ENCODE results near the gene CTLA4. TPM values are rescaled to one million over a fixed set of nuclear protein-coding genes. Genes with fewer than 3 reads are reported as not detected.

Gene CTLA4
- total RNA-seq, 1 donor from 2014 or later: not detected

GRCh38 chr2:203823173-203823572 is 44.4 kb upstream of the CTLA4 start:
- no peak overlapping the region for H3K27ac Mint-ChIP-seq (ENCODE audit: unreplicated experiment)
- no peaks in the 10 kb centered on the region for H3K4me1 Mint-ChIP-seq (ENCODE audit: low read depth)
- H3K9me3 Mint-ChIP-seq (ENCODE audit: low read depth): peaks cover 3% of the 10 kb centered on the region
- no peak for DNase-seq (ENCODE audit: low spot score)
- TF ChIP-seq CTCF (IDR thresholded peaks at IDR 0.05): no peak
- no peak overlapping the region for H3K4me3 Mint-ChIP-seq (ENCODE audit: unreplicated experiment)
- H3K27me3 Mint-ChIP-seq (ENCODE audit: low read depth): no peaks in the 10 kb centered on the region
- no peaks in the 10 kb centered on the region for H3K36me3 Mint-ChIP-seq (ENCODE audit: low read depth)

GRCh38 chr2:203824057-203824456 is 43.5 kb upstream of the CTLA4 start:
- no peaks in the 10 kb centered on the region for H3K36me3 Mint-ChIP-seq (ENCODE audit: low read depth)
- no peaks in the 10 kb centered on the region for H3K4me1 Mint-ChIP-seq (ENCODE audit: low read depth)
- no peak overlapping the region for H3K4me3 Mint-ChIP-seq (ENCODE audit: unreplicated experiment)
- no peak for TF ChIP-seq CTCF (IDR thresholded peaks at IDR 0.05)
- peaks cover 3% of the 10 kb centered on the region for H3K9me3 Mint-ChIP-seq (ENCODE audit: low read depth)
- DNase-seq (ENCODE audit: low spot score): no peak
- no peaks in the 10 kb centered on the region for H3K27me3 Mint-ChIP-seq (ENCODE audit: low read depth)
- H3K27ac Mint-ChIP-seq (ENCODE audit: unreplicated experiment): no peak overlapping the region

GRCh38 chr2:203824603-203825002 is 43.0 kb upstream of the CTLA4 start:
- Mint-ChIP-seq H3K27ac (ENCODE audit: unreplicated experiment) (no peak overlapping the region), H3K9me3 (ENCODE audit: low read depth) (peaks cover 3% of the 10 kb centered on the region)

GRCh38 chr2:203826704-203827103 is 40.9 kb upstream of the CTLA4 start:
- H3K4me3 Mint-ChIP-seq (ENCODE audit: unreplicated experiment): no peak overlapping the region
- no peak for TF ChIP-seq CTCF (IDR thresholded peaks at IDR 0.05)
- no peak overlapping the region for H3K27ac Mint-ChIP-seq (ENCODE audit: unreplicated experiment)
- peaks cover 3% of the 10 kb centered on the region for H3K9me3 Mint-ChIP-seq (ENCODE audit: low read depth)
- no peak for DNase-seq (ENCODE audit: low spot score)
- H3K36me3 Mint-ChIP-seq (ENCODE audit: low read depth): no peaks in the 10 kb centered on the region
- no peaks in the 10 kb centered on the region for H3K4me1 Mint-ChIP-seq (ENCODE audit: low read depth)
- no peaks in the 10 kb centered on the region for H3K27me3 Mint-ChIP-seq (ENCODE audit: low read depth)

More at GRCh38 chr2:203824603-203825002, 43.0 kb upstream of the CTLA4 start:
- no peak for TF ChIP-seq CTCF (IDR thresholded peaks at IDR 0.05)
- Mint-ChIP-seq H3K27me3 (ENCODE audit: low read depth) (no peaks in the 10 kb centered on the region), H3K36me3 (ENCODE audit: low read depth) (no peaks in the 10 kb centered on the region), H3K4me1 (ENCODE audit: low read depth) (no peaks in the 10 kb centered on the region), H3K4me3 (ENCODE audit: unreplicated experiment) (no peak overlapping the region)
- no peak for DNase-seq (ENCODE audit: low spot score)

- no peak for TF ChIP-seq CTCF (IDR thresholded peaks at IDR 0.05)
- peaks cover 3% of the 10 kb centered on the region for H3K27me3 Mint-ChIP-seq (ENCODE audit: low read depth)
- DNase-seq (ENCODE audit: low spot score): no peak
- peaks cover 3% of the 10 kb centered on the region for H3K9me3 Mint-ChIP-seq (ENCODE audit: low read depth)
- H3K36me3 Mint-ChIP-seq (ENCODE audit: low read depth): no peaks in the 10 kb centered on the region
- no peaks in the 10 kb centered on the region for H3K4me1 Mint-ChIP-seq (ENCODE audit: low read depth)
- H3K4me3 Mint-ChIP-seq (ENCODE audit: unreplicated experiment): no peak overlapping the region
- H3K27ac Mint-ChIP-seq (ENCODE audit: unreplicated experiment): no peak overlapping the region
Measured at GRCh38 chr2:203830304-203831055, 37.1 kb upstream of the CTLA4 start.

All from chondrocyte (in vitro differentiated cells).